ENCODE data around the gene CTNND2. TPM values are rescaled to one million over a fixed set of nuclear protein-coding genes. Genes with fewer than 3 reads are reported as not detected.

CTNND2 gene
- total and polyA plus RNA-seq, 4 donors, result 0.05 to 0.50 (median 0.27) TPM

DNA sequence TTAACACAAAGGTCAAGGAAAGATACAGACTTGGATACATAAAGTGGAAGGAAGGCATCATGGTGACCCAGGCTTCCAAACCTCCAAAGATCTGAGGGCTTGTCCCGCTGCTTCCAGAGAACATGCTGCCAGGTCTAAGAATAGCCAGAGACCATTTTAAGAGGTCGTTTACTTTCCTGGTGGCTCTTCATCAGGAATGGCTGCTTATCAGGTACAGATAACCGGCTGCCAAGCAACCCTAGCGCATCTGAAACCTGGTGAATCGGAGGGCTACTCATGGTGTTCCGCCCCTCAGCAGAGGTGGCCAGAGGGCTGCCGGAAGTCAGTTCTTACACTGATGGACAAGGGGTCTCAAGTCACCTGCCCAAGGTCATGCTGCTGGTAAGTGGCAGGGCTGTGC is 892.0 kb downstream of the CTNND2 start:
- Histone ChIP-seq H3K4me1 (ENCODE audit: control insufficient read depth in 4 of 4, insufficient read depth in 4 of 4, low read length in 3 of 4) (no peaks in the 10 kb centered on the region), H3K4me3 (ENCODE audit: low read depth in 1 of 3, low read length in 3 of 3) (no peak overlapping the region), H3K9ac (ENCODE audit: low read depth in 1 of 2, low read length in 2 of 2) (no peak overlapping the region), H3K36me3 (ENCODE audit: control insufficient read depth in 4 of 4, insufficient read depth in 3 of 4, low read depth in 1 of 4, low read length in 3 of 4) (no peaks in the 10 kb centered on the region), H3K27ac (ENCODE audit: low read depth in 1 of 2, low read length in 2 of 2) (no peak overlapping the region), H3K9me3 (ENCODE audit: control insufficient read depth in 4 of 4, low read length in 3 of 4) (no peaks in the 10 kb centered on the region), H3K27me3 (ENCODE audit: control insufficient read depth in 4 of 4, insufficient read depth in 4 of 4, low read length in 3 of 4) (peaks cover 0 to 2% (median 0%) of the 10 kb centered on the region in 4 donors)
- 76% methylated on average over 7 of the region's 7 CpGs for WGBS
- DNase-seq (ENCODE audit: low spot score), result no peak
- no peak for TF ChIP-seq RXRA (IDR thresholded peaks at IDR 0.05)
- TF ChIP-seq HNF4A (conservative IDR thresholded peaks at IDR 0.05), result no peak

DNA sequence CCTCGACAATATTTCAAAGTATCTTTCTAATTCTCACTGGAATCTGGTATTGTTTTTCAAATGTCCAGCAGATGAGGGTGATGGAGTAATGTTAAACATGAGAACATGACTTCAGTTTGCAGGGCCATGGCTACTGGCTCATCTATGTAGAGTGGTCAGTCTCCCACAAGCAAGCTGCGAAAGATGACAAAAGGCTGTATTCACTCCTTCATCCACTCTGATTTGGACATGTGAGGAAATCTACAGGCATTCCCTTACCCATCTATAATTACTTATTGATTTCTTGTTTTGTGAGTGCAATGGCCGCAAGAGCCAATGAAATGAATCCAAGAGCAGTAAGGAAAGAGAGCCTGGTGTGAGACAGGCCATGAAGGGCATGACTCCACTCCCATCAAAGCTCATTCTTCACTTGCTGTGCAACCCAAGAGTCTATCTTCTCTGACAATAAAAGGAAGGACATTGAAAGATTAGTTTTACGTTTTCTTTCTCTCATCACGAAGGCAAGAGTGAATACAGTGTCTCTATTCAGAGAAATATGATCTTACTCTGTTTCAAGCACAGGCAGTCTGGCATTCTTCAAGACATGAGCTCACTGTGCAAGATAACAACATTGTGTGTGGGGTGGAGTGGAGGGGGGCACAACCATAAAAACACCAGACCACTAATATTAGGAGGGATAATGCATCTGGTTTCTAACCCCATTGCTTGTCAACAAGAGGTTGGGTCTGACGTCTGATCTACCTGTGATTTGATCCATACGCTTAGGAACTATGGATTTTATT is 893.6 kb downstream of the CTNND2 start:
- Histone ChIP-seq H3K9me3 (ENCODE audit: control insufficient read depth in 4 of 4, low read length in 3 of 4) (no peaks in the 10 kb centered on the region), H3K27ac (ENCODE audit: low read depth in 1 of 2, low read length in 2 of 2) (no peak overlapping the region), H3K9ac (ENCODE audit: low read depth in 1 of 2, low read length in 2 of 2) (no peak overlapping the region), H3K27me3 (ENCODE audit: control insufficient read depth in 4 of 4, insufficient read depth in 4 of 4, low read length in 3 of 4) (peaks cover 0 to 2% (median 0%) of the 10 kb centered on the region in 4 donors), H3K4me3 (ENCODE audit: low read depth in 1 of 3, low read length in 3 of 3) (no peak overlapping the region), H3K36me3 (ENCODE audit: control insufficient read depth in 4 of 4, insufficient read depth in 3 of 4, low read depth in 1 of 4, low read length in 3 of 4) (no peaks in the 10 kb centered on the region), H3K4me1 (ENCODE audit: control insufficient read depth in 4 of 4, insufficient read depth in 4 of 4, low read length in 3 of 4) (no peaks in the 10 kb centered on the region)
- 88% methylated on average over 7 of the region's 7 CpGs for WGBS
- TF ChIP-seq, protein P1, sequence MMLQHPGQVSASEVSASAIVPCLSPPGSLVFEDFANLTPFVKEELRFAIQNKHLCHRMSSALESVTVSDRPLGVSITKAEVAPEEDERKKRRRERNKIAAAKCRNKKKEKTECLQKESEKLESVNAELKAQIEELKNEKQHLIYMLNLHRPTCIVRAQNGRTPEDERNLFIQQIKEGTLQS (IDR thresholded peaks at IDR 0.05), result no peak
- TF ChIP-seq, protein P2, sequence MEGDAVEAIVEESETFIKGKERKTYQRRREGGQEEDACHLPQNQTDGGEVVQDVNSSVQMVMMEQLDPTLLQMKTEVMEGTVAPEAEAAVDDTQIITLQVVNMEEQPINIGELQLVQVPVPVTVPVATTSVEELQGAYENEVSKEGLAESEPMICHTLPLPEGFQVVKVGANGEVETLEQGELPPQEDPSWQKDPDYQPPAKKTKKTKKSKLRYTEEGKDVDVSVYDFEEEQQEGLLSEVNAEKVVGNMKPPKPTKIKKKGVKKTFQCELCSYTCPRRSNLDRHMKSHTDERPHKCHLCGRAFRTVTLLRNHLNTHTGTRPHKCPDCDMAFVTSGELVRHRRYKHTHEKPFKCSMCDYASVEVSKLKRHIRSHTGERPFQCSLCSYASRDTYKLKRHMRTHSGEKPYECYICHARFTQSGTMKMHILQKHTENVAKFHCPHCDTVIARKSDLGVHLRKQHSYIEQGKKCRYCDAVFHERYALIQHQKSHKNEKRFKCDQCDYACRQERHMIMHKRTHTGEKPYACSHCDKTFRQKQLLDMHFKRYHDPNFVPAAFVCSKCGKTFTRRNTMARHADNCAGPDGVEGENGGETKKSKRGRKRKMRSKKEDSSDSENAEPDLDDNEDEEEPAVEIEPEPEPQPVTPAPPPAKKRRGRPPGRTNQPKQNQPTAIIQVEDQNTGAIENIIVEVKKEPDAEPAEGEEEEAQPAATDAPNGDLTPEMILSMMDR (IDR thresholded peaks at IDR 0.05; ENCODE audit: low read depth, low read length, missing input control), result no peak
- TF ChIP-seq GABPA (IDR thresholded peaks at IDR 0.05 in 1 of 2, conservative IDR thresholded peaks at IDR 0.05 in 1 of 2) (no peak), TAF1 (conservative IDR thresholded peaks at IDR 0.05) (no peak), HNF4A (conservative IDR thresholded peaks at IDR 0.05) (no peak), EGR1 (IDR thresholded peaks at IDR 0.05; ENCODE audit: low read depth in 2 of 2) (no peak), NR2F2 (IDR thresholded peaks at IDR 0.05) (no peak), HNF4G (IDR thresholded peaks at IDR 0.05) (no peak), FOXA1 (IDR thresholded peaks at IDR 0.05) (no peak), YY1 (IDR thresholded peaks at IDR 0.05) (no peak), SP1 (IDR thresholded peaks at IDR 0.05) (no peak), JUND (IDR thresholded peaks at IDR 0.05) (no peak), RAD21 (IDR thresholded peaks at IDR 0.05) (no peak), FOXA2 (IDR thresholded peaks at IDR 0.05) (no peak), RXRA (IDR thresholded peaks at IDR 0.05) (no peak)
- TF ChIP-seq, protein P3, sequence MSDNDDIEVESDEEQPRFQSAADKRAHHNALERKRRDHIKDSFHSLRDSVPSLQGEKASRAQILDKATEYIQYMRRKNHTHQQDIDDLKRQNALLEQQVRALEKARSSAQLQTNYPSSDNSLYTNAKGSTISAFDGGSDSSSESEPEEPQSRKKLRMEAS (IDR thresholded peaks at IDR 0.05), result no peak
- TF ChIP-seq, protein P4, sequence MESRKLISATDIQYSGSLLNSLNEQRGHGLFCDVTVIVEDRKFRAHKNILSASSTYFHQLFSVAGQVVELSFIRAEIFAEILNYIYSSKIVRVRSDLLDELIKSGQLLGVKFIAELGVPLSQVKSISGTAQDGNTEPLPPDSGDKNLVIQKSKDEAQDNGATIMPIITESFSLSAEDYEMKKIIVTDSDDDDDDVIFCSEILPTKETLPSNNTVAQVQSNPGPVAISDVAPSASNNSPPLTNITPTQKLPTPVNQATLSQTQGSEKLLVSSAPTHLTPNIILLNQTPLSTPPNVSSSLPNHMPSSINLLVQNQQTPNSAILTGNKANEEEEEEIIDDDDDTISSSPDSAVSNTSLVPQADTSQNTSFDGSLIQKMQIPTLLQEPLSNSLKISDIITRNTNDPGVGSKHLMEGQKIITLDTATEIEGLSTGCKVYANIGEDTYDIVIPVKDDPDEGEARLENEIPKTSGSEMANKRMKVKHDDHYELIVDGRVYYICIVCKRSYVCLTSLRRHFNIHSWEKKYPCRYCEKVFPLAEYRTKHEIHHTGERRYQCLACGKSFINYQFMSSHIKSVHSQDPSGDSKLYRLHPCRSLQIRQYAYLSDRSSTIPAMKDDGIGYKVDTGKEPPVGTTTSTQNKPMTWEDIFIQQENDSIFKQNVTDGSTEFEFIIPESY (IDR thresholded peaks at IDR 0.05), result no peak
- TF ChIP-seq, protein P5, sequence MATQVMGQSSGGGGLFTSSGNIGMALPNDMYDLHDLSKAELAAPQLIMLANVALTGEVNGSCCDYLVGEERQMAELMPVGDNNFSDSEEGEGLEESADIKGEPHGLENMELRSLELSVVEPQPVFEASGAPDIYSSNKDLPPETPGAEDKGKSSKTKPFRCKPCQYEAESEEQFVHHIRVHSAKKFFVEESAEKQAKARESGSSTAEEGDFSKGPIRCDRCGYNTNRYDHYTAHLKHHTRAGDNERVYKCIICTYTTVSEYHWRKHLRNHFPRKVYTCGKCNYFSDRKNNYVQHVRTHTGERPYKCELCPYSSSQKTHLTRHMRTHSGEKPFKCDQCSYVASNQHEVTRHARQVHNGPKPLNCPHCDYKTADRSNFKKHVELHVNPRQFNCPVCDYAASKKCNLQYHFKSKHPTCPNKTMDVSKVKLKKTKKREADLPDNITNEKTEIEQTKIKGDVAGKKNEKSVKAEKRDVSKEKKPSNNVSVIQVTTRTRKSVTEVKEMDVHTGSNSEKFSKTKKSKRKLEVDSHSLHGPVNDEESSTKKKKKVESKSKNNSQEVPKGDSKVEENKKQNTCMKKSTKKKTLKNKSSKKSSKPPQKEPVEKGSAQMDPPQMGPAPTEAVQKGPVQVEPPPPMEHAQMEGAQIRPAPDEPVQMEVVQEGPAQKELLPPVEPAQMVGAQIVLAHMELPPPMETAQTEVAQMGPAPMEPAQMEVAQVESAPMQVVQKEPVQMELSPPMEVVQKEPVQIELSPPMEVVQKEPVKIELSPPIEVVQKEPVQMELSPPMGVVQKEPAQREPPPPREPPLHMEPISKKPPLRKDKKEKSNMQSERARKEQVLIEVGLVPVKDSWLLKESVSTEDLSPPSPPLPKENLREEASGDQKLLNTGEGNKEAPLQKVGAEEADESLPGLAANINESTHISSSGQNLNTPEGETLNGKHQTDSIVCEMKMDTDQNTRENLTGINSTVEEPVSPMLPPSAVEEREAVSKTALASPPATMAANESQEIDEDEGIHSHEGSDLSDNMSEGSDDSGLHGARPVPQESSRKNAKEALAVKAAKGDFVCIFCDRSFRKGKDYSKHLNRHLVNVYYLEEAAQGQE (IDR thresholded peaks at IDR 0.05), result no peak
- DNase-seq (ENCODE audit: low spot score), result no peak
